GM21367 (cell line): ENCODE results near the gene RXRA.

Experiments
- ATAC-seq: cut with Tn5 transposase; IDR thresholded peaks from one replicate; pipeline ENCODE4 v1.9.1; 2021; ENCODE audit not compliant: unreplicated experiment

RXRA gene

GRCh38 chr9:134378901-134379338, 52.7 kb downstream of the RXRA start:
- no peak for ATAC-seq

- no peak for ATAC-seq
These were observed 53.6 kb downstream of the RXRA start for GRCh38 chr9:134379831-134380365.

- ATAC-seq, result no peak
These were observed 54.5 kb downstream of the RXRA start for GRCh38 chr9:134380542-134381271.

- ATAC-seq, result no peak
These were observed 55.0 kb downstream of the RXRA start for GRCh38 chr9:134381272-134381661.

- ATAC-seq, result no peak
These were observed 55.6 kb downstream of the RXRA start for GRCh38 chr9:134381671-134382516.

GRCh38 chr9:134382733-134383132, 56.5 kb downstream of the RXRA start:
- ATAC-seq, result no peak

- no peak for ATAC-seq
These were observed 56.9 kb downstream of the RXRA start for GRCh38 chr9:134383148-134383547.

- ATAC-seq, result no peak
These were observed 58.7 kb downstream of the RXRA start for GRCh38 chr9:134384811-134385479.

GRCh38 chr9:134385915-134386314, 59.7 kb downstream of the RXRA start:
- no peak for ATAC-seq

GRCh38 chr9:134386951-134387831, 60.9 kb downstream of the RXRA start:
- no peak for ATAC-seq

GRCh38 chr9:134388289-134388808, 62.1 kb downstream of the RXRA start:
- no peak for ATAC-seq

- ATAC-seq, result no peak
These were observed 62.7 kb downstream of the RXRA start for GRCh38 chr9:134388976-134389375.

GRCh38 chr9:134389642-134390041, 63.4 kb downstream of the RXRA start:
- no peak for ATAC-seq

GRCh38 chr9:134390537-134390936, 64.3 kb downstream of the RXRA start:
- peak; percentile 26 for ATAC-seq

GRCh38 chr9:134390947-134391318, 64.7 kb downstream of the RXRA start:
- peak; percentile 9 for ATAC-seq

- ATAC-seq, result peak; percentile 30
These were observed 65.3 kb downstream of the RXRA start for GRCh38 chr9:134391319-134392231.

- no peak for ATAC-seq
These were observed 66.6 kb downstream of the RXRA start for GRCh38 chr9:134392900-134393299.

- ATAC-seq, result no peak
These were observed 67.5 kb downstream of the RXRA start for GRCh38 chr9:134393582-134394280.
